Trophoblast cell (in vitro differentiated cells and primary cell): ENCODE results near the gene RRP8.

Source experiments
- DNase-seq, 2 donors: peaks; one replicate each; pipeline ENCODE4 v3.0.0-alpha.2; 2016
- H2AFZ ChIP-seq: 2 replicates; pipeline ENCODE4 v1.6.1; 2013; ENCODE audit warnings: low read length, moderate library complexity, mild to moderate bottlenecking; ENCODE audit not compliant: insufficient read depth, poor library complexity
- H2AK5ac ChIP-seq: 2 replicates; pipeline ENCODE4 v1.6.1; 2013; ENCODE audit warnings: mild to moderate bottlenecking, low read length
- H2BK120ac ChIP-seq: 2 replicates; pipeline ENCODE4 v1.6.1; 2013; ENCODE audit warnings: low read length, mild to moderate bottlenecking, moderate library complexity; ENCODE audit not compliant: insufficient read depth, poor library complexity
- H2BK12ac ChIP-seq: 2 replicates; pipeline ENCODE4 v1.6.1; 2013; ENCODE audit warnings: mild to moderate bottlenecking, low read length, moderate library complexity
- H2BK5ac ChIP-seq: 2 replicates; pipeline ENCODE4 v1.6.1; 2013; ENCODE audit warnings: low read length, low read depth, moderate library complexity, mild to moderate bottlenecking; ENCODE audit not compliant: poor library complexity
- H3K14ac ChIP-seq: 2 replicates; pipeline ENCODE4 v1.6.1; 2013; ENCODE audit warnings: mild to moderate bottlenecking, low read length
- H3K18ac ChIP-seq: 2 replicates; pipeline ENCODE4 v1.6.1; 2013; ENCODE audit warnings: mild to moderate bottlenecking, low read length
- H3K23ac ChIP-seq: 2 replicates; pipeline ENCODE4 v1.6.1; 2013; ENCODE audit warnings: low read length
- H3K27ac ChIP-seq: 2 replicates; pipeline ENCODE4 v1.5.1; 2013; ENCODE audit warnings: low read depth, mild to moderate bottlenecking, inconsistent platforms, low read length, moderate library complexity
- H3K27me3 ChIP-seq: 2 replicates; pipeline ENCODE4 v1.6.1; 2013; ENCODE audit warnings: inconsistent platforms, mild to moderate bottlenecking, low read length, moderate library complexity; ENCODE audit not compliant: insufficient read depth
- H3K36me3 ChIP-seq, 2 experiments: 1 replicate in 1 of 2; 2 replicates in 1 of 2; pipeline ENCODE4 v1.6.1; 2013; ENCODE audit warnings: low read length in 2 of 2, mild to moderate bottlenecking in 2 of 2, moderate library complexity in 1 of 2; ENCODE audit not compliant: insufficient read depth in 2 of 2, control insufficient read depth in 1 of 2
- H3K4ac ChIP-seq: 2 replicates; pipeline ENCODE4 v1.6.1; 2013; ENCODE audit warnings: low read depth, mild to moderate bottlenecking, low read length, moderate library complexity
- H3K4me1 ChIP-seq, 2 experiments: 1 replicate in 1 of 2; 2 replicates in 1 of 2; pipeline ENCODE4 v1.6.1; 2013; ENCODE audit warnings: low read length in 2 of 2, mild to moderate bottlenecking in 2 of 2, moderate library complexity in 1 of 2; ENCODE audit not compliant: insufficient read depth in 2 of 2, control insufficient read depth in 1 of 2
- H3K4me2 ChIP-seq: 2 replicates; pipeline ENCODE4 v1.6.1; 2013; ENCODE audit warnings: inconsistent platforms, mild to moderate bottlenecking, low read length, moderate library complexity
- H3K4me3 ChIP-seq: 2 replicates; pipeline ENCODE4 v1.5.1; 2013; ENCODE audit warnings: mild to moderate bottlenecking, low read depth, low read length, inconsistent platforms
- H3K79me1 ChIP-seq: one replicate; pipeline ENCODE4 v1.6.1; 2013; ENCODE audit warnings: low read length
- H3K79me2 ChIP-seq: 2 replicates; pipeline ENCODE4 v1.6.1; 2013; ENCODE audit warnings: low read length, mild to moderate bottlenecking; ENCODE audit not compliant: control insufficient read depth, insufficient read depth, poor library complexity
- H3K9ac ChIP-seq: 2 replicates; pipeline ENCODE4 v1.6.1; 2013; ENCODE audit warnings: mild to moderate bottlenecking, low read length
- H3K9me3 ChIP-seq: 2 replicates; pipeline ENCODE4 v1.6.1; 2013; ENCODE audit warnings: low read depth, mild to moderate bottlenecking, control low read depth, inconsistent platforms, low read length; ENCODE audit not compliant: insufficient read depth
- H4K12ac ChIP-seq: 2 replicates; pipeline ENCODE4 v1.6.1; 2013; ENCODE audit warnings: low read depth, mild to moderate bottlenecking, low read length, moderate library complexity
- H4K8ac ChIP-seq: 2 replicates; pipeline ENCODE4 v1.6.1; 2013; ENCODE audit warnings: low read depth, mild to moderate bottlenecking, low read length, moderate library complexity
- H4K91ac ChIP-seq: one replicate; pipeline ENCODE4 v1.6.1; 2013; ENCODE audit warnings: low read depth, mild to moderate bottlenecking, low read length, moderate library complexity
- WGBS: extraction: QIAGEN DNeasy Blood & Tissue Kit; methylation state at CpG from one replicate; pipeline ENCODE4 v1.1.7; 2013; ENCODE audit warnings: missing lambda C conversion rate; ENCODE audit not compliant: insufficient read length, insufficient coverage; ENCODE audit errors: extremely low coverage; 5-methylcytosine and 5-hydroxymethylcytosine counted together

The RRP8 gene

GRCh38 chr11:6650104-6650503 lies 46.7 kb upstream of the RRP8 start:
- H3K9ac ChIP-seq, result no peak overlapping the region
- H3K79me2 ChIP-seq, result no peaks in the 10 kb centered on the region
- no peak overlapping the region for H4K12ac ChIP-seq
- no peak overlapping the region for H3K4ac ChIP-seq
- H4K8ac ChIP-seq, result no peak overlapping the region
- DNase-seq, result no peak
- no peak overlapping the region for H3K14ac ChIP-seq
- H3K36me3 ChIP-seq, result no peaks in the 10 kb centered on the region
- no peaks in the 10 kb centered on the region for H3K9me3 ChIP-seq
- H2BK5ac ChIP-seq, result no peak overlapping the region
- H2AK5ac ChIP-seq, result no peak overlapping the region
- H3K4me3 ChIP-seq, result no peak overlapping the region
- peaks cover 0 to 2% of the 10 kb centered on the region in 2 experiments for H3K4me1 ChIP-seq
- no peak overlapping the region for H3K23ac ChIP-seq
- H2AFZ ChIP-seq, result no peak overlapping the region
- no peak overlapping the region for H3K4me2 ChIP-seq
- no peak overlapping the region for H2BK12ac ChIP-seq
- no peak overlapping the region for H3K18ac ChIP-seq
- H3K79me1 ChIP-seq, result no peaks in the 10 kb centered on the region
- H3K27ac ChIP-seq, result no peak overlapping the region
- H3K27me3 ChIP-seq, result peaks cover 15% of the 10 kb centered on the region
- no peak overlapping the region for H4K91ac ChIP-seq
- no peak overlapping the region for H2BK120ac ChIP-seq

- no peaks in the 10 kb centered on the region for H3K79me1 ChIP-seq
- no peak overlapping the region for H2BK120ac ChIP-seq
- H3K14ac ChIP-seq, result no peak overlapping the region
- no peak overlapping the region for H2AK5ac ChIP-seq
- DNase-seq, result no peak
- no peaks in the 10 kb centered on the region for H3K4me1 ChIP-seq
- H3K27ac ChIP-seq, result no peak overlapping the region
- no peak overlapping the region for H3K4me2 ChIP-seq
- no peak overlapping the region for H4K91ac ChIP-seq
- no peaks in the 10 kb centered on the region for H3K79me2 ChIP-seq
- no CpG with 5 or more reads among the region's 1 CpG for WGBS
- no peak overlapping the region for H4K12ac ChIP-seq
- no peak overlapping the region for H3K4me3 ChIP-seq
- H3K27me3 ChIP-seq, result peaks cover 3% of the 10 kb centered on the region
- no peak overlapping the region for H3K18ac ChIP-seq
- no peak overlapping the region for H3K9ac ChIP-seq
- H2BK5ac ChIP-seq, result no peak overlapping the region
- no peaks in the 10 kb centered on the region for H3K9me3 ChIP-seq
- no peak overlapping the region for H2BK12ac ChIP-seq
- H2AFZ ChIP-seq, result no peak overlapping the region
- H3K36me3 ChIP-seq, result no peaks in the 10 kb centered on the region
- no peak overlapping the region for H4K8ac ChIP-seq
- H3K23ac ChIP-seq, result no peak overlapping the region
- H3K4ac ChIP-seq, result no peak overlapping the region
Measured at GRCh38 chr11:6648501-6648900, 45.1 kb upstream of the RRP8 start.

- Histone ChIP-seq H3K18ac (no peak overlapping the region), H3K27me3 (no peaks in the 10 kb centered on the region), H3K4me1 (no peaks in the 10 kb centered on the region), H4K8ac (no peak overlapping the region), H3K14ac (no peak overlapping the region), H3K79me1 (no peaks in the 10 kb centered on the region), H3K9me3 (no peaks in the 10 kb centered on the region), H3K4ac (no peak overlapping the region), H4K91ac (no peak overlapping the region), H2AK5ac (no peak overlapping the region), H2BK120ac (no peak overlapping the region), H3K23ac (no peak overlapping the region), H3K9ac (no peak overlapping the region), H2AFZ (no peak overlapping the region), H4K12ac (no peak overlapping the region), H2BK12ac (no peak overlapping the region), H3K4me3 (no peak overlapping the region), H3K4me2 (no peak overlapping the region), H3K36me3 (no peaks in the 10 kb centered on the region), H2BK5ac (no peak overlapping the region), H3K79me2 (no peaks in the 10 kb centered on the region), H3K27ac (no peak overlapping the region)
- WGBS, result no CpG with 5 or more reads among the region's 2 CpGs
- no peak for DNase-seq
Measured at GRCh38 chr11:6647836-6648235, 44.4 kb upstream of the RRP8 start.

GRCh38 chr11:6646918-6647679 lies 43.7 kb upstream of the RRP8 start:
- H2BK5ac ChIP-seq, result no peak overlapping the region
- H3K18ac ChIP-seq, result no peak overlapping the region
- no peak overlapping the region for H2AK5ac ChIP-seq
- no peak overlapping the region for H4K12ac ChIP-seq
- no peaks in the 10 kb centered on the region for H3K36me3 ChIP-seq
- no peak overlapping the region for H3K23ac ChIP-seq
- H3K4me3 ChIP-seq, result no peak overlapping the region
- H3K14ac ChIP-seq, result no peak overlapping the region
- no peak overlapping the region for H3K4ac ChIP-seq
- no peaks in the 10 kb centered on the region for H3K79me1 ChIP-seq
- no peaks in the 10 kb centered on the region for H3K9me3 ChIP-seq
- no peak overlapping the region for H2BK120ac ChIP-seq
- H4K91ac ChIP-seq, result no peak overlapping the region
- no peak overlapping the region for H3K9ac ChIP-seq
- no peaks in the 10 kb centered on the region for H3K79me2 ChIP-seq
- WGBS, result no CpG with 5 or more reads among the region's 9 CpGs
- H2BK12ac ChIP-seq, result no peak overlapping the region
- no peak overlapping the region for H2AFZ ChIP-seq
- no peak overlapping the region for H3K27ac ChIP-seq
- H3K27me3 ChIP-seq, result no peaks in the 10 kb centered on the region
- no peak overlapping the region for H3K4me2 ChIP-seq
- no peaks in the 10 kb centered on the region for H3K4me1 ChIP-seq
- no peak overlapping the region for H4K8ac ChIP-seq
- no peak for DNase-seq
